ENCODE results near the gene RHBDL1.

Gene RHBDL1

DNA sequence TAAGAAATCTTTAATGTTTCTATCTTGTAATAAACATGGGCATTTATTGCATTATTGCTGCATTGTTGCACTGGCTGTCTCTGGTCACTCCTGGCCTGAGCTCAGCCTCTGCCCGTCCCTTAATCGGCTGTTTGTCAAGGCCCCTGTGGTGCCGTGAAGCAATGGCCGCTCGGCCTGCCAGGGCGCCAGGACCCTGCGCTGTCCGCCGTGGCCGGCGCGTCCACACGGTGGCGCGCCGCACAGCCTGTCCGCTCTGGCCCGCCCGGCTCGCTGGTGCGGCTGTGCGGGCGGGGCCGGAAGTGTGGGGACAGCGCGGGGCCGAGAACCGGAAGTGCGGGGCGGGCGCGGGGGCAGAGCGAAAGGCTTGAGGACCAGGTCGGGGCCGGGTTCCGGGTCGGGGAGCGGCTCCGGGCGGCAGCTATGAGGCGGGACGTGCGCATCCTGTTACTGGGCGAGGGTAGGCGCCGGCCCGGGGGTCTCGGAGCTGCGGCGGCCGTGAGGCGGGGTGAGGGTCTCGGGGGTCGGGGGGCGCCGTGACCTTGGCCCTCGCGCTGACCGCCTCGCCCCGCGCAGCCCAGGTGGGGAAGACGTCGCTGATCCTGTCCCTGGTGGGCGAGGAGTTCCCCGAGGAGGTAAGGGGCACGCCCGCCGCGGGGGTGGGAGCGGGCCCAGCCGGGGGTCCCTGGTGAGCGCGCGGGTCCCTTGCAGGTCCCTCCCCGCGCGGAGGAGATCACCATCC is 7.5 kb upstream of the RHBDL1 start, which contains the start of gene RHOT2 (continued):
- TF ChIP-seq ZNF513 (tag by site-specific recombination; IDR thresholded peaks at IDR 0.05) (no peak), GLIS2 (tag by site-specific recombination; IDR thresholded peaks at IDR 0.05) (peak; percentile 66; the same call in 1 of the 2 replicates), PATZ1 (tag by site-specific recombination; IDR thresholded peaks at IDR 0.05) (peak; percentile 86), EGR2 (tag by site-specific recombination; IDR thresholded peaks at IDR 0.05; ENCODE audit: low read depth) (peak; percentile 37; the same call in 1 of the 2 replicates), ZNF629 (tag by site-specific recombination; IDR thresholded peaks at IDR 0.05) (0 out of 2 replicates have a peak, but pooled peaks have one; percentile 39), ZNF350 (tag by site-specific recombination; IDR thresholded peaks at IDR 0.05) (no peak), ZSCAN16 (tag by site-specific recombination; IDR thresholded peaks at IDR 0.05) (no peak), GLIS1 (tag by site-specific recombination; IDR thresholded peaks at IDR 0.05) (0 out of 2 replicates have a peak, but pooled peaks have one; percentile 39), SCRT1 (tag by site-specific recombination; IDR thresholded peaks at IDR 0.05; ENCODE audit: borderline replicate concordance) (peak; percentile 89), ELK4 (IDR thresholded peaks at IDR 0.05; ENCODE audit: borderline replicate concordance, low read depth, low read length) (peak; percentile 31; the same call in 1 of the 2 replicates), ZNF580 (tag by site-specific recombination; IDR thresholded peaks at IDR 0.05) (peak; percentile 99)
- TF ChIP-seq, protein P1, sequence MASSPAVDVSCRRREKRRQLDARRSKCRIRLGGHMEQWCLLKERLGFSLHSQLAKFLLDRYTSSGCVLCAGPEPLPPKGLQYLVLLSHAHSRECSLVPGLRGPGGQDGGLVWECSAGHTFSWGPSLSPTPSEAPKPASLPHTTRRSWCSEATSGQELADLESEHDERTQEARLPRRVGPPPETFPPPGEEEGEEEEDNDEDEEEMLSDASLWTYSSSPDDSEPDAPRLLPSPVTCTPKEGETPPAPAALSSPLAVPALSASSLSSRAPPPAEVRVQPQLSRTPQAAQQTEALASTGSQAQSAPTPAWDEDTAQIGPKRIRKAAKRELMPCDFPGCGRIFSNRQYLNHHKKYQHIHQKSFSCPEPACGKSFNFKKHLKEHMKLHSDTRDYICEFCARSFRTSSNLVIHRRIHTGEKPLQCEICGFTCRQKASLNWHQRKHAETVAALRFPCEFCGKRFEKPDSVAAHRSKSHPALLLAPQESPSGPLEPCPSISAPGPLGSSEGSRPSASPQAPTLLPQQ (tag by site-specific recombination; IDR thresholded peaks at IDR 0.05), result peak; percentile 42; the same call in 1 of the 2 replicates

DNA sequence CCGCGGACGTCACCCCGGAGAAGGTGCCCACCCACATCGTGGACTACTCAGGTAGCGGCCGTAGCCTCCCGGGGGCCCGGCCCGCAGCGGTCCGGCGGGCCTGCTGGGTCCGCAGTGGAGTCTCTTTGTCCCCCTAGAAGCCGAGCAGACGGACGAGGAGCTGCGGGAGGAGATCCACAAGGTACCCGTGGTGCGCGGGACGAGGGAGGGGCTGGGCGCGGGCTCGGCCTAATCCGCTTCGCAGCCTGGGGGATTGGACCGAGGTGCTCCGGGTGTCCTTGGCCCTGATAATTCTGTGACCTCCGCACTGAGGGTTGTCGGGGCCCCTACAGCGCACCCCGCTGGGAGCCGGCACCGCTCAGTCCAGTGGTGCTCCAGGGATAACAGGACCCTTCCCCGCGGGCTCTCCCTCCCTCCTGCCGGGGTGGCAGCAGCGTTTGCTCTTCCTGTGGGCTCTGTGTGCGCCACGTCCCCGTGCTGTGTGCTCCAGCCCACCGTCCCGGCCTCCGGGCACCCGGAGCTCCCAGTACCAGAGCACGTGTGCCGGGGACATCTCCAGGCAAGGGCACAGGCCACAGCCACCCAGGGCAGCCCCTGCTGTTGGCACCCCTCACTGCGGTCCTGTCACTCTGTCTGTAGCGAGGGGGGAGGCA is 6.8 kb upstream of the RHBDL1 start:
- peak overlapping the region; percentile 90 for H3K4me3 ChIP-seq (ENCODE audit: low read depth, low read length)
- peaks cover 0 to 62% of the 10 kb centered on the region in 2 experiments; a peak in 1 of 3 replicates for H3K36me3 ChIP-seq (ENCODE audit: control insufficient read depth in 2 of 2, insufficient read depth in 1 of 2, low read length in 2 of 2)
- POLR2A ChIA-PET, result interaction anchor here (1.1 to 6.7 kb wide), 3 partner anchors 8 to 16 kb away, joined by 4 to 57 read pairs (median 10); partner anchors contain the start of genes JMJD8, RHBDL1 and STUB1
- no peaks in the 10 kb centered on the region for H3K9me3 ChIP-seq (ENCODE audit: control insufficient read depth, insufficient read depth, low read depth, low read length)
- CTCF ChIA-PET, result interaction anchor here (0.6 to 1.8 kb wide), 5 partner anchors 10 to 21 kb away, joined by 3 to 7 read pairs (median 4); no protein-coding TSS in a partner anchor
- no peaks in the 10 kb centered on the region for H3K4me1 ChIP-seq (ENCODE audit: control insufficient read depth, insufficient read depth, low read length)
- peak overlapping the region; percentile 92 for H3K27ac ChIP-seq (ENCODE audit: extremely low read depth, low read depth, low read length)
- TF ChIP-seq ZNF843 (tag by site-specific recombination; IDR thresholded peaks at IDR 0.05) (no peak), ZNF239 (tag by site-specific recombination; IDR thresholded peaks at IDR 0.05) (no peak), EGR2 (tag by site-specific recombination; IDR thresholded peaks at IDR 0.05; ENCODE audit: low read depth) (no peak), GLIS1 (tag by site-specific recombination; IDR thresholded peaks at IDR 0.05) (peak; percentile 10; the same call in 1 of the 2 replicates), ZNF449 (tag by site-specific recombination; IDR thresholded peaks at IDR 0.05) (no peak), ZNF560 (tag by site-specific recombination; IDR thresholded peaks at IDR 0.05; ENCODE audit: borderline replicate concordance) (no peak), ZNF837 (tag by site-specific recombination; IDR thresholded peaks at IDR 0.05) (no peak), ZNF558 (tag by site-specific recombination; IDR thresholded peaks at IDR 0.05) (no peak), ZNF629 (tag by site-specific recombination; IDR thresholded peaks at IDR 0.05) (no peak)
- TF ChIP-seq, protein P2, sequence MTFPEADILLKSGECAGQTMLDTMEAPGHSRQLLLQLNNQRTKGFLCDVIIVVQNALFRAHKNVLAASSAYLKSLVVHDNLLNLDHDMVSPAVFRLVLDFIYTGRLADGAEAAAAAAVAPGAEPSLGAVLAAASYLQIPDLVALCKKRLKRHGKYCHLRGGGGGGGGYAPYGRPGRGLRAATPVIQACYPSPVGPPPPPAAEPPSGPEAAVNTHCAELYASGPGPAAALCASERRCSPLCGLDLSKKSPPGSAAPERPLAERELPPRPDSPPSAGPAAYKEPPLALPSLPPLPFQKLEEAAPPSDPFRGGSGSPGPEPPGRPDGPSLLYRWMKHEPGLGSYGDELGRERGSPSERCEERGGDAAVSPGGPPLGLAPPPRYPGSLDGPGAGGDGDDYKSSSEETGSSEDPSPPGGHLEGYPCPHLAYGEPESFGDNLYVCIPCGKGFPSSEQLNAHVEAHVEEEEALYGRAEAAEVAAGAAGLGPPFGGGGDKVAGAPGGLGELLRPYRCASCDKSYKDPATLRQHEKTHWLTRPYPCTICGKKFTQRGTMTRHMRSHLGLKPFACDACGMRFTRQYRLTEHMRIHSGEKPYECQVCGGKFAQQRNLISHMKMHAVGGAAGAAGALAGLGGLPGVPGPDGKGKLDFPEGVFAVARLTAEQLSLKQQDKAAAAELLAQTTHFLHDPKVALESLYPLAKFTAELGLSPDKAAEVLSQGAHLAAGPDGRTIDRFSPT (tag by site-specific recombination; IDR thresholded peaks at IDR 0.05), result peak; percentile 65
